NCI-H2171 treated with DMSO at 0.1 percent for 48 hours (cell line): ENCODE data around the gene TMSB10.
"Not testable (repeated sequence)": the region's sequence is repeated elsewhere in the genome, so short reads cannot be mapped to it uniquely, and the experiment has no call there.

Experiments
- DNase-seq: peaks from one replicate; lab custom pipeline; 2025; lab: John Stamatoyannopoulos, UW

The TMSB10 gene

GRCh38 chr2:84905181-84906107 is at the start of gene TMSB10:
Gene TMSB10, plus strand, starts transcription at chr2:84905656.
- DNase-seq, result peak; percentile 73

GRCh38 chr2:84855731-84856130 is 49.7 kb upstream of the TMSB10 start:
- no peak for DNase-seq

GRCh38 chr2:84856787-84857186 is 48.7 kb upstream of the TMSB10 start:
- no peak for DNase-seq

- DNase-seq, result no peak
Observed at GRCh38 chr2:84857566-84857965, 47.9 kb upstream of the TMSB10 start.

GRCh38 chr2:84858123-84858522 is 47.3 kb upstream of the TMSB10 start:
- no peak for DNase-seq

- DNase-seq, result no peak
Observed at GRCh38 chr2:84858937-84859336, 46.5 kb upstream of the TMSB10 start.

GRCh38 chr2:84861539-84861938 is 43.9 kb upstream of the TMSB10 start:
- DNase-seq, result no peak

GRCh38 chr2:84862006-84862405 is 43.5 kb upstream of the TMSB10 start:
- DNase-seq, result no peak

- peak; percentile 11 for DNase-seq
Observed at GRCh38 chr2:84865181-84865783, 40.2 kb upstream of the TMSB10 start.

- DNase-seq, result no peak
Observed at GRCh38 chr2:84866122-84866521, 39.3 kb upstream of the TMSB10 start.

- DNase-seq, result not testable (repeated sequence)
Observed at GRCh38 chr2:84868327-84868726, 37.1 kb upstream of the TMSB10 start.

- no peak for DNase-seq
Observed at GRCh38 chr2:84870306-84870705, 35.1 kb upstream of the TMSB10 start.

- DNase-seq, result not testable (repeated sequence)
Observed at GRCh38 chr2:84872691-84873090, 32.8 kb upstream of the TMSB10 start.

GRCh38 chr2:84873350-84873749 is 32.1 kb upstream of the TMSB10 start:
- DNase-seq, result no peak

- DNase-seq, result no peak
Observed at GRCh38 chr2:84874381-84875212, 30.9 kb upstream of the TMSB10 start.

GRCh38 chr2:84875213-84875560 is 30.3 kb upstream of the TMSB10 start:
- no peak for DNase-seq

- not testable (repeated sequence) for DNase-seq
Observed at GRCh38 chr2:84875619-84876018, 29.8 kb upstream of the TMSB10 start.

GRCh38 chr2:84876369-84876768 is 29.1 kb upstream of the TMSB10 start:
- no peak for DNase-seq

GRCh38 chr2:84878459-84878858 is 27.0 kb upstream of the TMSB10 start:
- no peak for DNase-seq

- no peak for DNase-seq
Observed at GRCh38 chr2:84878896-84879583, 26.4 kb upstream of the TMSB10 start.

- DNase-seq, result no peak
Observed at GRCh38 chr2:84879584-84880394, 25.7 kb upstream of the TMSB10 start.
